ENCODE data around the gene IGSF8. TPM values are rescaled to one million over a fixed set of nuclear protein-coding genes. Genes with fewer than 3 reads are reported as not detected.

Gene IGSF8
- 10 to 100 TPM; 27.5 to 45.7 (median 29.4) TPM for total RNA-seq
- long read RNA-seq, partial matches to known transcripts: 1 of 2 reads
- long read RNA-seq, other reads (novel, unspliced or antisense): 0 of 2 reads

- DNase-seq: peak; percentile 94 to 95 (median 94)
- Histone ChIP-seq H3K27me3 (no peaks in the 10 kb centered on the region), H3K4me3 (peak within 1 kb of the TSS; percentile 72 to 81 (median 74)), H3K9me3 (no peaks in the 10 kb centered on the region), H3K36me3 (no peaks in the 10 kb centered on the region), H3K27ac (peak within 1 kb of the TSS; percentile 66 to 88 (median 78)), H3K4me1 (peaks cover 0 to 65% (median 27%) of the 10 kb centered on the region in 4 donors)
- peak; percentile 64 to 79 (median 73) for ATAC-seq
- TF ChIP-seq POLR2A (IDR thresholded peaks at IDR 0.05) (peak; percentile 47), CTCF (IDR thresholded peaks at IDR 0.05) (no peak)
- intact Hi-C loops (cut with DNase I): no loop called here
- 4% methylated on average over 19 of the region's 64 CpGs for WGBS (ENCODE audit: insufficient coverage, low coverage, low lambda C conversion rate, missing lambda C conversion rate)
Measured at GRCh38 chr1:160097911-160098851, at the start of gene IGSF8. TSS of gene IGSF8 (minus strand) at chr1:160098619. CDS start at chr1:160098472, 147 bp downstream.

GRCh38 chr1:160148121-160148520 lies 49.7 kb upstream of the IGSF8 start:
- Histone ChIP-seq H3K36me3 (no peaks in the 10 kb centered on the region), H3K9me3 (no peaks in the 10 kb centered on the region), H3K27ac (no peak overlapping the region), H3K27me3 (no peaks in the 10 kb centered on the region), H3K4me1 (no peaks in the 10 kb centered on the region), H3K4me3 (no peak overlapping the region)
- no peak for DNase-seq
- ATAC-seq: no peak
- intact Hi-C loops (cut with DNase I): no loop called here
- TF ChIP-seq POLR2A (IDR thresholded peaks at IDR 0.05) (no peak), CTCF (IDR thresholded peaks at IDR 0.05) (no peak)
- 62% methylated on average over 3 of the region's 3 CpGs for WGBS (ENCODE audit: insufficient coverage, low coverage, low lambda C conversion rate, missing lambda C conversion rate)

- intact Hi-C loops (cut with DNase I): no loop called here
- WGBS (ENCODE audit: insufficient coverage, low coverage, low lambda C conversion rate, missing lambda C conversion rate): 90% methylated on average over 9 of the region's 14 CpGs
- TF ChIP-seq POLR2A (IDR thresholded peaks at IDR 0.05) (no peak), CTCF (IDR thresholded peaks at IDR 0.05) (no peak)
- DNase-seq (no peak), ATAC-seq (no peak)
- Histone ChIP-seq H3K27ac (no peak overlapping the region), H3K9me3 (no peaks in the 10 kb centered on the region), H3K27me3 (no peaks in the 10 kb centered on the region), H3K4me3 (no peak overlapping the region), H3K4me1 (no peaks in the 10 kb centered on the region), H3K36me3 (no peaks in the 10 kb centered on the region)
Measured at GRCh38 chr1:160146107-160146506, 47.7 kb upstream of the IGSF8 start.

- Histone ChIP-seq H3K4me3 (no peak overlapping the region), H3K27me3 (no peaks in the 10 kb centered on the region), H3K9me3 (no peaks in the 10 kb centered on the region), H3K36me3 (no peaks in the 10 kb centered on the region), H3K4me1 (no peaks in the 10 kb centered on the region), H3K27ac (no peak overlapping the region)
- ATAC-seq (no peak), DNase-seq (no peak)
- WGBS (ENCODE audit: insufficient coverage, low coverage, low lambda C conversion rate, missing lambda C conversion rate): 69% methylated on average over 4 of the region's 4 CpGs
- TF ChIP-seq POLR2A (IDR thresholded peaks at IDR 0.05) (no peak), CTCF (IDR thresholded peaks at IDR 0.05) (no peak)
- intact Hi-C loops (cut with DNase I): no loop called here
Measured at GRCh38 chr1:160144921-160145320, 46.5 kb upstream of the IGSF8 start.
